HK-2 (cell line): ENCODE results near the gene LHFPL4.

Experiments
- DNase-seq: peaks from one replicate; pipeline ENCODE4 v3.0.0-alpha.2; 2018; ENCODE audit not compliant: unreplicated experiment

The LHFPL4 gene

DNA sequence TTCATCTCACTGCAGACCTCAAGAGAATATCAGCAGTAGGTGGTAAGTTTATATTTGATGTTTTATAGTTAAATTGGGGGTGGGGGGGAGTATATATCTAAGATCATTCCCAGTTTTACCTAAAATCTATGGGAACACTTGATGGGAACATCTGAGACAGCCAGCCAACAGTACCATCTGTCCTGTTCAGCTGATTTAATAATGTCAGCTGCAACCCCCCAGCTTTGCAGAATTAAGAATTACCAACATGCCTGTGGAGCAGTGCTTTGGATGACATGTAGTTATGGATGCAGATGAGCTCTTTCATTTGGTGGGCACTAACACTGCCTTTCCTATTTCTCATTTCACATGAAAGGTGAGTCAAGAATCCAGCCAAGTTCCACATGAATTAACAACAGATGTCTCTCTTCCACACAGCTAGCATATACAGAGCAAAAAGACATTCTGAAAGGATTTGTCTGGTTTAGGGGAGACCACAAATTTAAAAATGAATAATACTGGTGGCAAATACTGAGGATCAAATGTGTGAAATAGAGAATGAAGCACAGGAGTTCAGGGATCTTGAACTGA is 80.0 kb downstream of the LHFPL4 start:
- no peak for DNase-seq

GRCh38 chr3:9469986-9470385 is 83.6 kb downstream of the LHFPL4 start:
- DNase-seq = no peak

- peak; percentile 26 for DNase-seq
These were observed 85.2 kb downstream of the LHFPL4 start for GRCh38 chr3:9468460-9468859.

GRCh38 chr3:9467451-9467850 is 86.2 kb downstream of the LHFPL4 start:
- DNase-seq = no peak

- no peak for DNase-seq
These were observed 98.0 kb downstream of the LHFPL4 start for GRCh38 chr3:9455596-9456131.

DNA sequence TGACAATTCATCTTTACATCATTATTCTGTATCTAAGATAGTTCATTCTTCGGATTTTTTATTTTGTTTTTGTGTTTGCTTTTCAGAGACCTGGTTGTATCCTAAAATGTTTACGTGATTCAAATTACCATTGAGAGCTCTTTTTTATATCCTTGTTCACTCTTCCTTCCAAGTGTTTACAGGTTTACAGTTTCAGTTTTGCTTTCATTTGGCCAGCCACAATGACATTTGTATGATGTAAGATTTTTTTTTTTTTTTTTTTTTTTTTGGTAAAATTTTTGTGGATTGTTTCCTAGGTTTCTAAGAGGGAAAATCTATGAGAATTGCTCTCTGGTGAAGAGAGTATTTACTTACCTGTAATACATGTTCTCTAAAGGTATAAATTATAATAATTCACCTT is 101.2 kb downstream of the LHFPL4 start:
- no peak for DNase-seq

DNA sequence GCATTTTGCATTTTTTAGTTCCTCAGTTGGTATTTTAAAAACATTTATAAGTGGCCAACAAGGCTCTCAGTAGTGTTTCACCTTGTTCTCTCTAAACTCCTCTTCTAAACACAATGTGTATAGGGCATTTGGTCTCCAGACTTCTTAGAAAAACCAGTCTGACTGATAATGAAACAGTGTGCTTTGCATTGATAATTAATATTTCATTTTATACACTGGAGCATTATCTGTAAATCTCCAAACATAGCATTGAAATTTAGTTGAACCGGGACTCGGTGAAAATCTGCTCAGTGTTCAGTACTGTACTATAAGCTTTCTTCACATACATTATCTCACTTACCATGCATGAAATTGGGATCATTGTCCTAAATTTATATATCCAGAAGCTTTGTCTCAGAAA is 102.6 kb downstream of the LHFPL4 start:
- no peak for DNase-seq

DNA sequence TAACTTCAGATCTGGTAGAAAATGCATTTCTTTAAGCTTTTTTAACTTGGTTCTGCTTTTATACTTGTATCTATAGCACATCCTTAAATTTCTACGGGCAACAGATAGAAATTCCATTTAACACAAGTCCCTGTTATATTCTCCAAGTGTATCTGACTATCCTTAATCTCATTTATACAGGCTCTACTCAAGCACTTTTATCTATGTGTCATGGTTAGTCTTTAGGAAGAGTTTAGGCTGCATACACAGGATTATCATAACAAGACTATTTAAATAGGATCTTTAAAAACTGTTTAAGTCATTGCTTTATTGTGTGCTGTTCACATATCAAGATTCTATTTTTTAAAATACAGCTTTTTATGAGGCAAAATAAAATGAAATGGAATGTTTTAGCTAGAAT is 103.5 kb downstream of the LHFPL4 start:
- no peak for DNase-seq

- DNase-seq = no peak
These were observed 105.0 kb downstream of the LHFPL4 start for GRCh38 chr3:9448643-9449042.
